ENCODE results near the gene ZNF529.

- TF ChIP-seq, protein P1, sequence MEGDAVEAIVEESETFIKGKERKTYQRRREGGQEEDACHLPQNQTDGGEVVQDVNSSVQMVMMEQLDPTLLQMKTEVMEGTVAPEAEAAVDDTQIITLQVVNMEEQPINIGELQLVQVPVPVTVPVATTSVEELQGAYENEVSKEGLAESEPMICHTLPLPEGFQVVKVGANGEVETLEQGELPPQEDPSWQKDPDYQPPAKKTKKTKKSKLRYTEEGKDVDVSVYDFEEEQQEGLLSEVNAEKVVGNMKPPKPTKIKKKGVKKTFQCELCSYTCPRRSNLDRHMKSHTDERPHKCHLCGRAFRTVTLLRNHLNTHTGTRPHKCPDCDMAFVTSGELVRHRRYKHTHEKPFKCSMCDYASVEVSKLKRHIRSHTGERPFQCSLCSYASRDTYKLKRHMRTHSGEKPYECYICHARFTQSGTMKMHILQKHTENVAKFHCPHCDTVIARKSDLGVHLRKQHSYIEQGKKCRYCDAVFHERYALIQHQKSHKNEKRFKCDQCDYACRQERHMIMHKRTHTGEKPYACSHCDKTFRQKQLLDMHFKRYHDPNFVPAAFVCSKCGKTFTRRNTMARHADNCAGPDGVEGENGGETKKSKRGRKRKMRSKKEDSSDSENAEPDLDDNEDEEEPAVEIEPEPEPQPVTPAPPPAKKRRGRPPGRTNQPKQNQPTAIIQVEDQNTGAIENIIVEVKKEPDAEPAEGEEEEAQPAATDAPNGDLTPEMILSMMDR (IDR thresholded peaks at IDR 0.05) = no peak
- no peak for TF ChIP-seq POLR2A (IDR thresholded peaks at IDR 0.05)
- TF ChIP-seq EP300 (IDR thresholded peaks at IDR 0.05) = no peak
These were observed 46.5 kb downstream of the ZNF529 start for GRCh38 chr19:36526581-36526980.

All from suprapubic skin (tissue), 3 donors.